GM18868 (cell line): ENCODE measurements around the gene SDS.
"Not testable (repeated sequence)": the region's sequence is repeated elsewhere in the genome, so short reads cannot be mapped to it uniquely, and the experiment has no call there.

ENCODE experiments used
- ATAC-seq: cut with Tn5 transposase; IDR thresholded peaks from one replicate; pipeline ENCODE4 v1.9.1; 2021; ENCODE audit warnings: mild to moderate bottlenecking, moderate library complexity; ENCODE audit not compliant: unreplicated experiment

SDS gene

GRCh38 chr12:113381220-113381619 lies 22.5 kb downstream of the SDS start:
- ATAC-seq = no peak

- no peak for ATAC-seq
These were observed 25.4 kb downstream of the SDS start for GRCh38 chr12:113378291-113378690.

- ATAC-seq = no peak
These were observed 28.8 kb downstream of the SDS start for GRCh38 chr12:113374823-113375428.

- ATAC-seq = no peak
These were observed 29.7 kb downstream of the SDS start for GRCh38 chr12:113373969-113374368.

GRCh38 chr12:113373440-113373839 lies 30.2 kb downstream of the SDS start:
- ATAC-seq = no peak

GRCh38 chr12:113372371-113372770 lies 31.3 kb downstream of the SDS start:
- ATAC-seq = no peak

GRCh38 chr12:113371808-113372207 lies 31.9 kb downstream of the SDS start:
- no peak for ATAC-seq

GRCh38 chr12:113370923-113371682 lies 32.6 kb downstream of the SDS start:
- ATAC-seq = no peak

GRCh38 chr12:113369391-113369985 lies 34.2 kb downstream of the SDS start:
- no peak for ATAC-seq

GRCh38 chr12:113368331-113368730 lies 35.4 kb downstream of the SDS start:
- ATAC-seq = no peak

GRCh38 chr12:113366827-113367226 lies 36.9 kb downstream of the SDS start:
- ATAC-seq = no peak

GRCh38 chr12:113365639-113366395 lies 37.9 kb downstream of the SDS start:
- no peak for ATAC-seq

GRCh38 chr12:113364698-113365097 lies 39.0 kb downstream of the SDS start:
- no peak for ATAC-seq

GRCh38 chr12:113361574-113362370 lies 41.9 kb downstream of the SDS start:
- ATAC-seq = no peak

GRCh38 chr12:113359939-113360748 lies 43.5 kb downstream of the SDS start:
- no peak for ATAC-seq

- ATAC-seq = peak; percentile 3
These were observed 44.4 kb downstream of the SDS start for GRCh38 chr12:113359133-113359938.

- peak; percentile 90 for ATAC-seq
These were observed 45.1 kb downstream of the SDS start, which contains the start of gene PLBD2 for GRCh38 chr12:113358381-113359132. PLBD2 (plus strand) TSS chr12:113358587; CDS start chr12:113358601, 14 bp downstream.

- ATAC-seq = not testable (repeated sequence)
These were observed 49.5 kb downstream of the SDS start for GRCh38 chr12:113354192-113354591.
